ENCODE results near the gene DES.

DNA sequence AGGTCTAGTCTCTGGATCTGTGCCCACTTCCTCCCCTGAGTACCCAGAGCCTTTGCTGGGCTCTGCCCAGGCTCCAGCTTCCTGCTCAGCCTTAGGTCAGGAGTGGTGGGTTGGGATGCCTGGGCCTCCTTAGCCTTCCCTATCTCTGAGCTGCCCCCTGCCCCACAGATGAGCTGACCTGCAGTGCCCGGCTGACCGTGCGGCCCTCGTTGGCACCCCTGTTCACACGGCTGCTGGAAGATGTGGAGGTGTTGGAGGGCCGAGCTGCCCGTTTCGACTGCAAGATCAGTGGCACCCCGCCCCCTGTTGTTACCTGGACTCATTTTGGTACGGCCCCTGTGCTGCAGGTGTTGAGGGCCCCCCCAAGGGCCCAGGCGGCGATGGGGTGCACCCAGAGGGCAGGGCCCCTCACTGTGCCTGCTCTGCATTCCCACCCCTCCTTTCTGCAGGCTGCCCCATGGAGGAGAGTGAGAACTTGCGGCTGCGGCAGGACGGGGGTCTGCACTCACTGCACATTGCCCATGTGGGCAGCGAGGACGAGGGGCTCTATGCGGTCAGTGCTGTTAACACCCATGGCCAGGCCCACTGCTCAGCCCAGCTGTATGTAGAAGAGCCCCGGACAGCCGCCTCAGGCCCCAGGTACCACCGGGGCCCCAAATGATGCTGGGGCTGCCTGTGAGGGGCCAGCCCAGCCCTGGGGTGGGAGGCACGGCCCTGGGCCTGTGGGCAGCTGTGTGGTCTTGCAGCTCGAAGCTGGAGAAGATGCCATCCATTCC is 50.4 kb downstream of the DES start:
- TF ChIP-seq, protein P1, sequence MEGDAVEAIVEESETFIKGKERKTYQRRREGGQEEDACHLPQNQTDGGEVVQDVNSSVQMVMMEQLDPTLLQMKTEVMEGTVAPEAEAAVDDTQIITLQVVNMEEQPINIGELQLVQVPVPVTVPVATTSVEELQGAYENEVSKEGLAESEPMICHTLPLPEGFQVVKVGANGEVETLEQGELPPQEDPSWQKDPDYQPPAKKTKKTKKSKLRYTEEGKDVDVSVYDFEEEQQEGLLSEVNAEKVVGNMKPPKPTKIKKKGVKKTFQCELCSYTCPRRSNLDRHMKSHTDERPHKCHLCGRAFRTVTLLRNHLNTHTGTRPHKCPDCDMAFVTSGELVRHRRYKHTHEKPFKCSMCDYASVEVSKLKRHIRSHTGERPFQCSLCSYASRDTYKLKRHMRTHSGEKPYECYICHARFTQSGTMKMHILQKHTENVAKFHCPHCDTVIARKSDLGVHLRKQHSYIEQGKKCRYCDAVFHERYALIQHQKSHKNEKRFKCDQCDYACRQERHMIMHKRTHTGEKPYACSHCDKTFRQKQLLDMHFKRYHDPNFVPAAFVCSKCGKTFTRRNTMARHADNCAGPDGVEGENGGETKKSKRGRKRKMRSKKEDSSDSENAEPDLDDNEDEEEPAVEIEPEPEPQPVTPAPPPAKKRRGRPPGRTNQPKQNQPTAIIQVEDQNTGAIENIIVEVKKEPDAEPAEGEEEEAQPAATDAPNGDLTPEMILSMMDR (IDR thresholded peaks at IDR 0.05): no peak
- no peak for TF ChIP-seq POLR2A (IDR thresholded peaks at IDR 0.05)

Measured in Peyer's patch (tissue), 4 donors.